Measurements from ENCODE around the gene PDE6A. TPM values are rescaled to one million over a fixed set of nuclear protein-coding genes. Genes with fewer than 3 reads are reported as not detected.

The PDE6A gene
- polyA plus RNA-seq (2013, experiment 1 of 4) = not detected
- polyA plus RNA-seq (2013, experiment 2 of 4) = not detected
- not detected for polyA plus RNA-seq (2013, experiment 3 of 4)
- polyA plus RNA-seq (2013, experiment 4 of 4) = not detected

- 95 to 96% methylated on average over 2 of the region's 2 CpGs for WGBS, 2 experiments
- no peaks in the 10 kb centered on the region for H3K9me3 ChIP-seq (ENCODE audit: control insufficient read depth, low read length)
- H3K4me1 ChIP-seq (ENCODE audit: control insufficient read depth, insufficient read depth, low read length) = no peaks in the 10 kb centered on the region
- no peak within 1 kb of the TSS for H3K4me3 ChIP-seq (ENCODE audit: insufficient read depth, low read depth, low read length)
- no peaks in the 10 kb centered on the region for H3K36me3 ChIP-seq (ENCODE audit: control insufficient read depth, insufficient read depth, low read length)
- H3K27ac ChIP-seq (ENCODE audit: insufficient read depth, low read depth, low read length, poor library complexity, severe bottlenecking) = no peak within 1 kb of the TSS
- H3K27me3 ChIP-seq (ENCODE audit: control insufficient read depth, insufficient read depth, low read length, poor library complexity, severe bottlenecking) = no peaks in the 10 kb centered on the region
These were observed at the start of gene PDE6A for GRCh38 chr5:149944666-149945065. Gene PDE6A (minus strand): TSS chr5:149944793. CDS start chr5:149944673, 120 bp downstream.

DNA sequence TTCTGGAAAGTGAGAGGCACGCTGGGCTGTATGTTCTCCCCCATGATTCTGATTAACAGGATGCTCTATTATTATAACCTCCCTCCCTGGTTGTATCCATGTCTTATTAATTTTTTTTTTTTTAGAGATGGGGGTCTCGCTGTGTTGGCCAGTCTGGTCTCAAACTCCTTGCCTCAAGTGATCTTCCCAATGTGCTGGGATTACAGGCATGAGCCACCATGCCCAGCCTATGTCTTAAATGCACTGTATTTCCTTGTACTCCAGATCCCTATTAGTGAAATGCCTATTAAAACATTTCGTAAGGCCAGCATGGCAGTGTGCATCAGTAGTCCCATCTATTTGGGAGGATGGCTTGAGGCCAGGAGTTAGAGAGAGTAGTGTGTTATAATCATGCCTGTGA, 48.9 kb upstream of the PDE6A start:
- H3K27ac ChIP-seq (ENCODE audit: insufficient read depth, low read depth, low read length, poor library complexity, severe bottlenecking) = no peak overlapping the region
- no peaks in the 10 kb centered on the region for H3K4me1 ChIP-seq (ENCODE audit: control insufficient read depth, insufficient read depth, low read length)
- no peaks in the 10 kb centered on the region for H3K36me3 ChIP-seq (ENCODE audit: control insufficient read depth, insufficient read depth, low read length)
- WGBS, 2 experiments = 90 to 91% methylated on average over 3 of the region's 3 CpGs
- no peak overlapping the region for H3K4me3 ChIP-seq (ENCODE audit: insufficient read depth, low read depth, low read length)
- H3K9me3 ChIP-seq (ENCODE audit: control insufficient read depth, low read length) = no peaks in the 10 kb centered on the region
- no peaks in the 10 kb centered on the region for H3K27me3 ChIP-seq (ENCODE audit: control insufficient read depth, insufficient read depth, low read length, poor library complexity, severe bottlenecking)

DNA sequence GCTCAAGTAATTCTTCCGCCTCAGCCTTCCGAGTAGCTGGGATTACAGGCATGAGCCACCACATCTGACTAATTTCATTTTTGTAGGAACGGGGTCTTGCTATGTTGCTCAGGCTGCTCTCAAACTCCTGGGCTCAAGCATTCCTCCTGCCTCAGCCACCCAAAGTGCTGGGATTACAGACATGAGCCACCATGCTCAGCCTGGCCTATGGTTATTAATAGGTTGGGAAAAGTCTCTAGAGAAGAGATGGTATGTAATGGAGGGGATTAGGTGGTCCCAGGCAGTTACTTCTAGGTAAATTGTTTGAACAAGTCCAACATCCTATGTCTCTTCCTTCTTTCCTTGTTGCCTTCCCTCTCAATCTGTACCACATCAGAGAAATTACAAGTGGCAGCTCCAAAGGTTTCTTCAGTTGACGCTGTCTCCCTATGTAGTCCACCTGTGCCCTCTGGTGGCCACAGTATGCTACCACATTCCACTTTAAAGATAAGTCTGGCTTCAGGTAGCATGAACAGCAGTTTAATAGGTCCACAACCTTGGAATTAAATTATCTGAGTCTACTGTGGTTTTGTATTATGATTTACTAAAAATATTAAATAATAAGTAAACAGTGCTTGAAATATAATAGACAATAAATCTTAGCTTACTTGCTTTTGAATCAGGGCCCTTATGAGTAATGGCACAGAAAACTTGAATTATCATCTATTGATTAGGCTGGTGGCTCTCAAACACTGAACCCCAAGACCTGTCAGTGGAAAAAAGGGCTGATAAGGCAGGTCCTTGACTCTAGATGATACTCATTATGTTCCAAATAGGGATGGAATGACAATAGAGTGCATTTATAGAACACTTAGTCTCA, 46.2 kb upstream of the PDE6A start:
- Histone ChIP-seq H3K9me3 (ENCODE audit: control insufficient read depth, low read length) (no peaks in the 10 kb centered on the region), H3K27ac (ENCODE audit: insufficient read depth, low read depth, low read length, poor library complexity, severe bottlenecking) (no peak overlapping the region), H3K4me1 (ENCODE audit: control insufficient read depth, insufficient read depth, low read length) (no peaks in the 10 kb centered on the region), H3K36me3 (ENCODE audit: control insufficient read depth, insufficient read depth, low read length) (no peaks in the 10 kb centered on the region), H3K27me3 (ENCODE audit: control insufficient read depth, insufficient read depth, low read length, poor library complexity, severe bottlenecking) (no peaks in the 10 kb centered on the region), H3K4me3 (ENCODE audit: insufficient read depth, low read depth, low read length) (no peak overlapping the region)
- 68 to 70% methylated on average over 4 of the region's 4 CpGs for WGBS, 2 experiments

- Histone ChIP-seq H3K9me3 (ENCODE audit: control insufficient read depth, low read length) (no peaks in the 10 kb centered on the region), H3K27ac (ENCODE audit: insufficient read depth, low read depth, low read length, poor library complexity, severe bottlenecking) (no peak overlapping the region), H3K4me1 (ENCODE audit: control insufficient read depth, insufficient read depth, low read length) (no peaks in the 10 kb centered on the region), H3K36me3 (ENCODE audit: control insufficient read depth, insufficient read depth, low read length) (no peaks in the 10 kb centered on the region), H3K27me3 (ENCODE audit: control insufficient read depth, insufficient read depth, low read length, poor library complexity, severe bottlenecking) (no peaks in the 10 kb centered on the region), H3K4me3 (ENCODE audit: insufficient read depth, low read depth, low read length) (no peak overlapping the region)
- WGBS, 2 experiments = 94 to 95% methylated on average over 5 of the region's 5 CpGs
These were observed 43.5 kb upstream of the PDE6A start for GRCh38 chr5:149988126-149988525.

- Histone ChIP-seq H3K4me1 (ENCODE audit: control insufficient read depth, insufficient read depth, low read length) (no peaks in the 10 kb centered on the region), H3K27me3 (ENCODE audit: control insufficient read depth, insufficient read depth, low read length, poor library complexity, severe bottlenecking) (no peaks in the 10 kb centered on the region), H3K4me3 (ENCODE audit: insufficient read depth, low read depth, low read length) (no peak overlapping the region), H3K9me3 (ENCODE audit: control insufficient read depth, low read length) (no peaks in the 10 kb centered on the region), H3K27ac (ENCODE audit: insufficient read depth, low read depth, low read length, poor library complexity, severe bottlenecking) (no peak overlapping the region), H3K36me3 (ENCODE audit: control insufficient read depth, insufficient read depth, low read length) (peaks cover 5% of the 10 kb centered on the region)
These were observed 37.9 kb upstream of the PDE6A start for GRCh38 chr5:149982505-149982904.

- no peaks in the 10 kb centered on the region for H3K4me1 ChIP-seq (ENCODE audit: control insufficient read depth, insufficient read depth, low read length)
- H3K9me3 ChIP-seq (ENCODE audit: control insufficient read depth, low read length) = no peaks in the 10 kb centered on the region
- WGBS, 2 experiments = 82 to 86% methylated on average over 3 of the region's 3 CpGs
- H3K27me3 ChIP-seq (ENCODE audit: control insufficient read depth, insufficient read depth, low read length, poor library complexity, severe bottlenecking) = no peaks in the 10 kb centered on the region
- peaks cover 5% of the 10 kb centered on the region for H3K36me3 ChIP-seq (ENCODE audit: control insufficient read depth, insufficient read depth, low read length)
- no peak overlapping the region for H3K27ac ChIP-seq (ENCODE audit: insufficient read depth, low read depth, low read length, poor library complexity, severe bottlenecking)
- H3K4me3 ChIP-seq (ENCODE audit: insufficient read depth, low read depth, low read length) = no peak overlapping the region
These were observed 36.6 kb upstream of the PDE6A start for GRCh38 chr5:149981206-149981605.

- WGBS, 2 experiments = 100% methylated on average over 1 of the region's 1 CpG
- no peaks in the 10 kb centered on the region for H3K27me3 ChIP-seq (ENCODE audit: control insufficient read depth, insufficient read depth, low read length, poor library complexity, severe bottlenecking)
- H3K36me3 ChIP-seq (ENCODE audit: control insufficient read depth, insufficient read depth, low read length) = peaks cover 5% of the 10 kb centered on the region
- H3K27ac ChIP-seq (ENCODE audit: insufficient read depth, low read depth, low read length, poor library complexity, severe bottlenecking) = no peak overlapping the region
- H3K4me1 ChIP-seq (ENCODE audit: control insufficient read depth, insufficient read depth, low read length) = no peaks in the 10 kb centered on the region
- no peak overlapping the region for H3K4me3 ChIP-seq (ENCODE audit: insufficient read depth, low read depth, low read length)
- H3K9me3 ChIP-seq (ENCODE audit: control insufficient read depth, low read length) = no peaks in the 10 kb centered on the region
These were observed 35.3 kb upstream of the PDE6A start for GRCh38 chr5:149979896-149980295.

- Histone ChIP-seq H3K36me3 (ENCODE audit: control insufficient read depth, insufficient read depth, low read length) (peaks cover 4% of the 10 kb centered on the region), H3K4me1 (ENCODE audit: control insufficient read depth, insufficient read depth, low read length) (no peaks in the 10 kb centered on the region), H3K27me3 (ENCODE audit: control insufficient read depth, insufficient read depth, low read length, poor library complexity, severe bottlenecking) (no peaks in the 10 kb centered on the region), H3K27ac (ENCODE audit: insufficient read depth, low read depth, low read length, poor library complexity, severe bottlenecking) (peak overlapping the region; percentile 26), H3K9me3 (ENCODE audit: control insufficient read depth, low read length) (no peaks in the 10 kb centered on the region), H3K4me3 (ENCODE audit: insufficient read depth, low read depth, low read length) (no peak overlapping the region)
- WGBS, 2 experiments = 80 to 85% methylated on average over 2 of the region's 2 CpGs
These were observed 30.8 kb upstream of the PDE6A start for GRCh38 chr5:149975409-149975808.

DNA sequence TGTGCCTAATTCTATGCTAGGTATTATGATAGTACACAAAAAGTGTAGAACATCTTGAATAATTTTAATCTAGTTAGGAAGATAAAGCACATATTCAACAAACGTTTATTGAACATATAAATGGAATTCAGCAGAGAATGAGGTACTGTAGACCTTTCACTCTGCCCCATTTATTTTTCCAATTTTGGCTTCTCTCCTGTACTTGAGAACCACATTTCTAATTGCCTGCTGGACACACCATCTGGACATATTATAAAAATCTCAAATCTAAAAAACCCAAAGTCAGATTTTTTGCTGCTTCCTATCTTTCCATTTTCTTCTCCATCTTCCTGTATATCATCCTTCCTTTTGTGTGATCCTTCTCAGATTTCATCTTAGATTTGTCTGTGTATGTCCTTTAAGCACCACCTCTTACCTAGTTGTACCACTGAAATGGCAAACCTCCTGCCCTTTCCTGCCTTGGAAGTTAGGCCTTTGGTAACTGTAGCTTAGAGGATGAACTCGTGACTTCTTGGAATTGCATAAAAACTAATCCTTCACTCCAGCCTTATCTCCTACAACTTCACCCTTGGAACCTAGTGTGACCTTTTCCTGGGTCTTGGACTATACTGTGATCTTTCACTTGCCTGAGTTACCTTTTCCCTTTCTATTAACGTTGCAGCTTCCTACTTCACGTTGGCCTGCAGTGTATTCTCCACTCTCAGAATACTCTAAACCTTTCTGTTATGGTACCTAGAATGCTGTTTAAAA, 24.8 kb upstream of the PDE6A start:
- Histone ChIP-seq H3K4me3 (ENCODE audit: insufficient read depth, low read depth, low read length) (no peak overlapping the region), H3K9me3 (ENCODE audit: control insufficient read depth, low read length) (no peaks in the 10 kb centered on the region), H3K36me3 (ENCODE audit: control insufficient read depth, insufficient read depth, low read length) (no peaks in the 10 kb centered on the region), H3K4me1 (ENCODE audit: control insufficient read depth, insufficient read depth, low read length) (no peaks in the 10 kb centered on the region), H3K27me3 (ENCODE audit: control insufficient read depth, insufficient read depth, low read length, poor library complexity, severe bottlenecking) (no peaks in the 10 kb centered on the region), H3K27ac (ENCODE audit: insufficient read depth, low read depth, low read length, poor library complexity, severe bottlenecking) (no peak overlapping the region)
- WGBS, 2 experiments = 85 to 98% methylated on average over 4 of the region's 4 CpGs

GRCh38 chr5:149966946-149967345, 22.4 kb upstream of the PDE6A start:
- no peaks in the 10 kb centered on the region for H3K9me3 ChIP-seq (ENCODE audit: control insufficient read depth, low read length)
- H3K27ac ChIP-seq (ENCODE audit: insufficient read depth, low read depth, low read length, poor library complexity, severe bottlenecking) = no peak overlapping the region
- H3K27me3 ChIP-seq (ENCODE audit: control insufficient read depth, insufficient read depth, low read length, poor library complexity, severe bottlenecking) = no peaks in the 10 kb centered on the region
- no peaks in the 10 kb centered on the region for H3K4me1 ChIP-seq (ENCODE audit: control insufficient read depth, insufficient read depth, low read length)
- H3K4me3 ChIP-seq (ENCODE audit: insufficient read depth, low read depth, low read length) = no peak overlapping the region
- 95 to 96% methylated on average over 3 of the region's 3 CpGs for WGBS, 2 experiments
- H3K36me3 ChIP-seq (ENCODE audit: control insufficient read depth, insufficient read depth, low read length) = no peaks in the 10 kb centered on the region
